ENCODE data around the gene LDLRAD4. TPM values are rescaled to one million over a fixed set of nuclear protein-coding genes. Genes with fewer than 3 reads are reported as not detected.

LDLRAD4 gene
- total RNA-seq, 1 donor from 2014 or later, result 18.4 TPM

- intact Hi-C loops (cut with DNase I), result no loop called here
- no peak for ATAC-seq
- H3K4me1 ChIP-seq, result peaks cover 7% of the 10 kb centered on the region
- no peaks in the 10 kb centered on the region for H3K9me3 ChIP-seq
- no peak overlapping the region for H3K27ac ChIP-seq
- H3K4me3 ChIP-seq, result no peak overlapping the region
- TF ChIP-seq CTCF (IDR thresholded peaks at IDR 0.05), result no peak
- H3K36me3 ChIP-seq, result no peaks in the 10 kb centered on the region
- DNase-seq, result no peak
- H3K27me3 ChIP-seq, result no peaks in the 10 kb centered on the region
These were observed 324.6 kb downstream of the LDLRAD4 start for GRCh38 chr18:13543144-13543543.

- Histone ChIP-seq H3K4me1 (peaks cover 11% of the 10 kb centered on the region), H3K36me3 (no peaks in the 10 kb centered on the region), H3K27me3 (no peaks in the 10 kb centered on the region), H3K4me3 (no peak overlapping the region), H3K27ac (no peak overlapping the region), H3K9me3 (no peaks in the 10 kb centered on the region)
- no peak for TF ChIP-seq CTCF (IDR thresholded peaks at IDR 0.05)
- DNase-seq (no peak), ATAC-seq (no peak)
- intact Hi-C loops (cut with DNase I), result no loop called here
These were observed 325.5 kb downstream of the LDLRAD4 start for GRCh38 chr18:13543811-13544732.

GRCh38 chr18:13544953-13545352 lies 326.4 kb downstream of the LDLRAD4 start:
- no peak for TF ChIP-seq CTCF (IDR thresholded peaks at IDR 0.05)
- H3K27ac ChIP-seq, result no peak overlapping the region
- intact Hi-C loops (cut with DNase I), result no loop called here
- no peaks in the 10 kb centered on the region for H3K9me3 ChIP-seq
- H3K4me3 ChIP-seq, result no peak overlapping the region
- no peaks in the 10 kb centered on the region for H3K27me3 ChIP-seq
- DNase-seq, result no peak
- H3K36me3 ChIP-seq, result no peaks in the 10 kb centered on the region
- peaks cover 8% of the 10 kb centered on the region for H3K4me1 ChIP-seq
- no peak for ATAC-seq

- H3K9me3 ChIP-seq, result no peaks in the 10 kb centered on the region
- no peak overlapping the region for H3K4me3 ChIP-seq
- H3K27me3 ChIP-seq, result no peaks in the 10 kb centered on the region
- H3K27ac ChIP-seq, result no peak overlapping the region
- intact Hi-C loops (cut with DNase I), result no loop called here
- no peaks in the 10 kb centered on the region for H3K36me3 ChIP-seq
- no peak for TF ChIP-seq CTCF (IDR thresholded peaks at IDR 0.05)
- no peak for DNase-seq
- no peak for ATAC-seq
- peaks cover 11% of the 10 kb centered on the region for H3K4me1 ChIP-seq
These were observed 327.0 kb downstream of the LDLRAD4 start for GRCh38 chr18:13545514-13545913.

GRCh38 chr18:13545955-13546354 lies 327.4 kb downstream of the LDLRAD4 start:
- no peak for DNase-seq
- no peaks in the 10 kb centered on the region for H3K36me3 ChIP-seq
- H3K4me3 ChIP-seq, result no peak overlapping the region
- intact Hi-C loops (cut with DNase I), result no loop called here
- H3K9me3 ChIP-seq, result no peaks in the 10 kb centered on the region
- TF ChIP-seq CTCF (IDR thresholded peaks at IDR 0.05), result no peak
- ATAC-seq, result no peak
- H3K27me3 ChIP-seq, result no peaks in the 10 kb centered on the region
- peaks cover 11% of the 10 kb centered on the region for H3K4me1 ChIP-seq
- no peak overlapping the region for H3K27ac ChIP-seq

Data from upper lobe of right lung (tissue), 1 donor.